Adrenal gland (tissue), 12 donors: ENCODE measurements around the gene PPP2R2D. TPM values are rescaled to one million over a fixed set of nuclear protein-coding genes. Genes with fewer than 3 reads are reported as not detected.

ENCODE experiments used
- DNase-seq, 7 donors: peaks; one replicate each; pipeline ENCODE4 v3.0.0-alpha.2; 2019 to 2020
- H3K27ac ChIP-seq, 5 donors: fragments of 200-600 bp; sonication (generic) in 4 of 5; 1 replicate in 3 of 5; 2 replicates in 2 of 5; pipeline versions ENCODE4 v1.5.1 to v1.8.0; 2016 to 2020; ENCODE audit warnings: mild to moderate bottlenecking in 1 of 5
- H3K27me3 ChIP-seq: fragments of 200-600 bp; 2 replicates; pipeline ENCODE4 v1.8.0; 2021
- H3K36me3 ChIP-seq, 2 donors: fragments of 200-600 bp; replicated peaks in 1 of 2; 1 replicate in 1 of 2; 2 replicates in 1 of 2; pipeline versions ENCODE4 v1.5.1 to v1.8.0; 2018 to 2022
- H3K4me1 ChIP-seq, 2 donors: fragments of 200-600 bp; replicated peaks in 1 of 2; 1 replicate in 1 of 2; 2 replicates in 1 of 2; pipeline versions ENCODE4 v1.5.1 to v1.8.0; 2018 to 2021
- H3K4me3 ChIP-seq, 4 donors: fragments of 200-600 bp; sonication (generic) in 3 of 4; one replicate each; pipeline ENCODE4 v1.5.1; 2016 to 2018
- H3K9me3 ChIP-seq, 3 donors: fragments of 200-600 bp; sonication (generic) in 1 of 3; replicated peaks in 1 of 3; 1 replicate in 2 of 3; 2 replicates in 1 of 3; pipeline versions ENCODE4 v1.5.1 to v1.8.0; 2016 to 2021
- POLR2A ChIP-seq, 2 donors: fragments of 450-650 bp; IDR thresholded peaks; one replicate each; pipeline ENCODE4 v1.6.1; 2017; ENCODE audit warnings: antibody characterized with exemption in 2 of 2, mild to moderate bottlenecking in 2 of 2, moderate library complexity in 1 of 2
- WGBS, 4 donors: extraction: QIAGEN DNeasy Blood & Tissue Kit in 2 of 4; methylation state at CpG; one replicate each; pipeline versions ENCODE4 v1.1.5 to v1.1.7; 2013 to 2017; 5-methylcytosine and 5-hydroxymethylcytosine counted together
- intact Hi-C, 2 donors: fragments of 100-400 bp; cut with DNase I; formaldehyde crosslinking; loops; one replicate each; pipeline versions ENCODE4 v1.14.1 to v1.15.0; 2022 to 2023
- polyA plus RNA-seq, 3 donors: library from polyadenylated mRNA; stranded (reverse); fragments of 200-250 nt in 2 of 3; fragments of 350-450 nt in 1 of 3; fragmentation: Illumina TruSeq in 1 of 3; extraction: RNeasy Lipid Tissue Mini Kit (QIAGEN cat#74804) in 1 of 3; gene quantifications; one replicate each; pipeline ENCODE4 v1.2.3, GENCODE V29; 2013 to 2014
- total RNA-seq, 9 donors: library from RNA; depleted of rRNA in 4 of 9; stranded (reverse); fragments of >200 nt in 4 of 9; fragments of 120-200 nt in 1 of 9; fragmentation: NEBNext Ultra II Directional in 1 of 9; extraction: Animal tissue kit (Norgen Biotek cat#: 25700) in 1 of 9; gene quantifications; one replicate each; pipeline versions ENCODE4 v1.1.0 to v1.2.4, GENCODE V29; 2013 to 2023
- TF ChIP-seq, protein P1 (sequence below), 6 experiments: fragments of 450-650 bp in 4 of 6; fragments of 200-600 bp in 2 of 6; sonication (generic) in 1 of 6; IDR thresholded peaks; 1 replicate in 5 of 6; 2 replicates in 1 of 6; pipeline versions ENCODE4 v1.5.1 to v1.8.0; 2016 to 2021; ENCODE audit warnings: antibody characterized with exemption in 6 of 6, mild to moderate bottlenecking in 2 of 6, moderate library complexity in 1 of 6
- donor health status: healthy with polysubstance abuse.
- donor health status: Bipolar disorder and iron deficiency.
- donor health status: DM: yes; HTN: yes; CAD: no.
- donor health status: DM: no; HTN: no; CAD: no.
- donor health status: DM: no; HTN: no; CAD: no.
- donor health status: DM: yes; HTN: yes; CAD: no.

Gene PPP2R2D
- total and polyA plus RNA-seq, 12 donors, result 37.8 to 83.2 (median 58.9) TPM

DNA sequence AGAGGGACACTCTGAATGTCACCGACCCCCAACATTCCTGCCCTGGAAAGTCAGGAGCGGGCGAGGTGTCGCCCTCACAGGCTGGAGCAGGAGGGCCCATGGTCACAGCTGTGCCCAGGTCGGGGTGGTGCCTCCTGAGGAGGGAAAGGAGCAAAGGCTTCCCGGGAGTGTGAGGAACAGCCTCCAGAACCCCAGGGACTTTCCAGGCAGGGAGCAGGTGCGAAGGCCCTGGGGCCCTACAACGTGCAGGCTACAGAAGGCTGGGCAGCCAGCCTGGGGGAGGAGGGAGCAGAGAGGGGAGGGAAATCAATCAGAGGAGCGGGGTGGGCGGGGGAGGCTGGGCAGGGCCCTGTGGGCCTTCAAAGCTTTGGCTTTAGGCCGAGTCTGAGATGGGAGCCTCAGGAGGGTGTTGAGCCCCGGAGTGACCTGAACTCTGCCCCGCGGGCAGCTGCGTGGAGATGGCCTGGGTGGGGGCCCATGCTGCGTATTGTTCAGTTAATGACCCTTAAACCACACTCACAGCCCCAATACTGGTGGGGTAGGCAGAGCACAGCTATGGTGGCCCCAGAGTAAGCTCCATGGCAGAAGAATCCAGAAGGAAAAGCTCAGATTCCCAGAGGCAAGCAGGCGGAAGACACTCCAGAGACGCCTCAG, 44.2 kb upstream of the PPP2R2D start:
- Histone ChIP-seq H3K4me1 (no peaks in the 10 kb centered on the region), H3K27me3 (no peaks in the 10 kb centered on the region), H3K36me3 (no peaks in the 10 kb centered on the region), H3K27ac (no peak overlapping the region), H3K9me3 (no peaks in the 10 kb centered on the region), H3K4me3 (no peak overlapping the region)
- DNase-seq, result peak in 1 of 7 donors; percentile 6
- intact Hi-C loops, result no loop called here
- TF ChIP-seq POLR2A (IDR thresholded peaks at IDR 0.05), result no peak
- TF ChIP-seq, protein P1, sequence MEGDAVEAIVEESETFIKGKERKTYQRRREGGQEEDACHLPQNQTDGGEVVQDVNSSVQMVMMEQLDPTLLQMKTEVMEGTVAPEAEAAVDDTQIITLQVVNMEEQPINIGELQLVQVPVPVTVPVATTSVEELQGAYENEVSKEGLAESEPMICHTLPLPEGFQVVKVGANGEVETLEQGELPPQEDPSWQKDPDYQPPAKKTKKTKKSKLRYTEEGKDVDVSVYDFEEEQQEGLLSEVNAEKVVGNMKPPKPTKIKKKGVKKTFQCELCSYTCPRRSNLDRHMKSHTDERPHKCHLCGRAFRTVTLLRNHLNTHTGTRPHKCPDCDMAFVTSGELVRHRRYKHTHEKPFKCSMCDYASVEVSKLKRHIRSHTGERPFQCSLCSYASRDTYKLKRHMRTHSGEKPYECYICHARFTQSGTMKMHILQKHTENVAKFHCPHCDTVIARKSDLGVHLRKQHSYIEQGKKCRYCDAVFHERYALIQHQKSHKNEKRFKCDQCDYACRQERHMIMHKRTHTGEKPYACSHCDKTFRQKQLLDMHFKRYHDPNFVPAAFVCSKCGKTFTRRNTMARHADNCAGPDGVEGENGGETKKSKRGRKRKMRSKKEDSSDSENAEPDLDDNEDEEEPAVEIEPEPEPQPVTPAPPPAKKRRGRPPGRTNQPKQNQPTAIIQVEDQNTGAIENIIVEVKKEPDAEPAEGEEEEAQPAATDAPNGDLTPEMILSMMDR (IDR thresholded peaks at IDR 0.05), result no peak
- 71 to 85% (median 81%) methylated on average over 8 to 18 of the region's 18 CpGs for WGBS, 4 donors

DNA sequence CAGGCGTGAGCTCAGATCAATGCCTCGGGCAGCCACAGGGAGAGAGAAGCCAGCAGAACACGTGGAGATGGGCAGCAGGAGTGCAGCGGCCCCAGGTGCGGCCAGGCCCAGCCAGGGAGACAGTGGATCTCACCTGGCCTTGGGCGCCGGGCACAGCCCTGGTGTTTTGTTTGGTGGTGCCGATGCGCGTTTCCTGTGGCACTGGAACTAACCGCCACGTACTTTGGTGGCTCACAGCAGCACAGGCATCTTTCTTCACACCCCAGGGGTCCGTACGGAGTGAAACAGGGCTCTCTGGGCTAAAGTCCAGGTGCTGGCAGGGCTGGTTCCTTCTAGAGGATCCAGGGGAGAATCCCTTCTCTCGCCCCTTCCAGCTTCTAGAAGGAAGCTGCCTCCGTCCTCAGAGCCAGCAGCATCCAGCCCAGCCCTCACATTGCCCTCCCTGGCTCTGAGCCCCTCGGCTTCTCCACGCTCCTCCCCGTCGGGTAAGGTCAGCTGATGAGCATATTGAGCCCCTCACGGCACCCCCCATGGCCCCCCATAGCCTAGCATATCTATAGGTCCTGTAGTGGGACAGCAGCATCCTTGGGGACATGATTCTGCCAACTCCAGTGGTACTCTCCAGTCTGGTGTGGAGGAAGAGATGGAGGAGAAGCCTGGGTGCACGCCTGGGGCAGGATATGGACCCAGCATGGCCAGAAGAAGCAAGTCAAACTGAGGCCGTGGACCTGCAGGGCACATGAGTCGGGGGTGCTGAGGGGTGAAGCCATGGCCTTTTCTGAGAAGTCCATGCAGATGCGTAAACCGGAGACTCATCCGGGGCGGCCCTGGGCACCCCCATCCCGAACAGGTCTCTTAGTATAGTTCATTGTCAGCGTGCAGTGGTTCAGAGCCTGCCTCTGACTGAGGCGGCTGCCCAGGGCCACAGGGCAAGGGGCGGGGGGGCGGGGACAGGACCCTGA, 43.4 kb upstream of the PPP2R2D start:
- DNase-seq, result peak in 1 of 7 donors; percentile 7
- TF ChIP-seq, protein P1 (IDR thresholded peaks at IDR 0.05), result no peak
- no peak for TF ChIP-seq POLR2A (IDR thresholded peaks at IDR 0.05)
- WGBS, 4 donors, result 74 to 88% (median 84%) methylated on average over 21 to 33 of the region's 33 CpGs
- no peaks in the 10 kb centered on the region for H3K27me3 ChIP-seq
- no peaks in the 10 kb centered on the region for H3K9me3 ChIP-seq
- H3K4me3 ChIP-seq, result no peak overlapping the region
- H3K27ac ChIP-seq, result no peak overlapping the region
- intact Hi-C loops, result no loop called here
- H3K36me3 ChIP-seq, result no peaks in the 10 kb centered on the region
- H3K4me1 ChIP-seq, result no peaks in the 10 kb centered on the region

DNA sequence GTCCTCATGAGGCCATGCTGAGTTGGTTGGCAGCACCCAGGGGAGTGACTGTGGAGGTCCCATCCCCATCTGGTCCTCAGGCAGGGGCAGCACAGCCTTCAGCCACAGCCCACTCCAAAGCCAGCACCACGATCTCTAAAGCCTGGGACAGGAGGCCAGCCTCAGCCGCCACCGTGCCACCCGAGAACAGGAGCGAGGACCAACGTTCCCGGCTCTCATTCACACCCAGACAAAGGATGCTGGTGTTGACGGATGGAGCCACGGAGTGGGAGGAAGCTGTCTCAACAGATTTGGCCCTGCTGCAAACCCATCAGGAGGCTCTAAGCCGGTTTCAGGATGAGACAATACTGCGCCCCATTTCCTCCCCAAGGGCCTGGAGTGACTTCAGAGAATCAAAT, 42.7 kb upstream of the PPP2R2D start:
- TF ChIP-seq, protein P1 (IDR thresholded peaks at IDR 0.05), result no peak
- TF ChIP-seq POLR2A (IDR thresholded peaks at IDR 0.05), result no peak
- H3K4me1 ChIP-seq, result no peaks in the 10 kb centered on the region
- WGBS, 4 donors, result 68 to 83% (median 79%) methylated on average over 2 to 11 of the region's 11 CpGs
- H3K9me3 ChIP-seq, result no peaks in the 10 kb centered on the region
- H3K4me3 ChIP-seq, result no peak overlapping the region
- peak in 1 of 7 donors; percentile 3 for DNase-seq
- H3K27me3 ChIP-seq, result no peaks in the 10 kb centered on the region
- no peak overlapping the region for H3K27ac ChIP-seq
- no peaks in the 10 kb centered on the region for H3K36me3 ChIP-seq
- intact Hi-C loops, result no loop called here

DNA sequence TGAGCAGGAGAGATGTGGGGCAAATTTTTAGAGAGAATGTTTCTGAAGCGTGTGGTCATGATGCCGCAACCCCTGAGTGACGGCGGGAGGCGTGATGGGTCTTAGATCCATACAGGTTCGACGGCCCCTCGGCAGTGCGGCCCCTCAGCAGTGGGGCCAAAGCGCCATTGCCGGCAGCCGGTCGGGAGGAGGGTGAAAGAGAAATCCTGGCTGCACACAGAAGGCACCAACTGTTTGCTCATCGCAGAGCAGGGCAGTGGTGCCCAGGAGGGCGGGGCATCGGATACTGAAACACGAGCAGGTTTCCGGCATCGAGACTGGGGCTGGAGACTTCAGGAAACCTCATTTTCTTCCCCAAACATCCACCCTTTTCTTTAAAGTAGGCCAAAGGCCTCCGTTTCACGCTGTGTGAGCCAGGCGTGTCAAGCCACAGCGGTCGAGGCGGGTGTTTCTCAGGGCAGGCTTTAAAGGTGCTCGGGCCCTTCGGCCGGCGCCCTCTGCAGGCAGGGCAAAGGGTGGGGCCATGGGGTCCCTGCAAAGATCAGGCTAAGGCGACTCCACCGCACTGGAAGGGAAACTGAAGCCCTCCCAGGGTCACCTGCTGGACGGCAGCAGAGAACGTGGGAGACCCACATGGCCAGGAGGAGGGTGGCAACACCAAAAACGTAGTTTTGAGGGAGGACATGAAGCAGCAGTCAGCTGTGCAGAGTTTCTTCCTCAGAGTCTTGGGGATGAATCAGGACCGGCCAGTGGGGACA, 42.0 kb upstream of the PPP2R2D start:
- Histone ChIP-seq H3K27ac (no peak overlapping the region), H3K36me3 (no peaks in the 10 kb centered on the region), H3K4me3 (no peak overlapping the region), H3K27me3 (no peaks in the 10 kb centered on the region), H3K4me1 (no peaks in the 10 kb centered on the region), H3K9me3 (no peaks in the 10 kb centered on the region)
- DNase-seq, result peak in 1 of 7 donors; percentile 9
- no peak for TF ChIP-seq POLR2A (IDR thresholded peaks at IDR 0.05)
- TF ChIP-seq, protein P1 (IDR thresholded peaks at IDR 0.05), result no peak
- WGBS, 4 donors, result 81 to 87% (median 85%) methylated on average over 27 to 35 of the region's 35 CpGs
- intact Hi-C loops, result no loop called here
